Activated CD8-positive, alpha-beta memory T cell treated with anti-CD3 and anti-CD28 coated beads for 36 hours (primary cell): ENCODE data around the gene TIFAB. TPM values are rescaled to one million over a fixed set of nuclear protein-coding genes. Genes with fewer than 3 reads are reported as not detected.
"Not testable (repeated sequence)": the region's sequence is repeated elsewhere in the genome, so short reads cannot be mapped to it uniquely, and the experiment has no call there.

ENCODE experiments used
- CTCF ChIA-PET: fragments of 350-600 bp; sonication (Branson Sonifier 250); formaldehyde crosslinking; loops from one replicate; lab custom pipeline; 2021; ENCODE audit warnings: antibody characterized with exemption; lab: Charles Lee
- POLR2A ChIA-PET: fragments of 350-600 bp; sonication (Branson Sonifier 250); formaldehyde crosslinking; loops from one replicate; lab custom pipeline; 2021; ENCODE audit warnings: antibody characterized with exemption; lab: Charles Lee
- total RNA-seq, 2 experiments: library from RNA; stranded (reverse); gene quantifications; one replicate each; pipeline ENCODE4 v1.2.3, GENCODE V29; 2021

TIFAB gene
- total RNA-seq, result not detected

GRCh38 chr5:135452321-135453030 lies at the start of gene TIFAB:
Gene TIFAB (minus strand): TSS chr5:135452351. CDS start chr5:135449939, 2,412 bp downstream.
- POLR2A ChIA-PET, result no interaction called here
- CTCF ChIA-PET, result no interaction called here

DNA sequence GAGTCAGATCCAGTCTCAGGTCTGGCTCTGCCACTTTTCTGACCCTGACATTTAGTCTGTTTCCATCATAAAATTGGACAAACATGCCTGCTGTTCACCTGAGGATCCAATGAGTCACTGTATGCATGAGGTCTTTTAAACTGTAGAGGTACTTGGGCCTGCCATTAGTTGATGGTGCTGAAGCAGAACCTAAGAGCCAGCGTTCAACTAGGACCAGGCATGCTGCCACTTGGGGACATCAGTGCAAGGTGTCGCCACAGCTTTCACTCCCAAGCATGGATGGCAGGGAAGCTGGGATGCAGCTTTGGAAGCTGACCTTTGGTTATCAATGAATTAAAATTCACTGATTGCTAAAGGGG lies 46.5 kb upstream of the TIFAB start:
- POLR2A ChIA-PET, result no interaction called here
- CTCF ChIA-PET, result no interaction called here

DNA sequence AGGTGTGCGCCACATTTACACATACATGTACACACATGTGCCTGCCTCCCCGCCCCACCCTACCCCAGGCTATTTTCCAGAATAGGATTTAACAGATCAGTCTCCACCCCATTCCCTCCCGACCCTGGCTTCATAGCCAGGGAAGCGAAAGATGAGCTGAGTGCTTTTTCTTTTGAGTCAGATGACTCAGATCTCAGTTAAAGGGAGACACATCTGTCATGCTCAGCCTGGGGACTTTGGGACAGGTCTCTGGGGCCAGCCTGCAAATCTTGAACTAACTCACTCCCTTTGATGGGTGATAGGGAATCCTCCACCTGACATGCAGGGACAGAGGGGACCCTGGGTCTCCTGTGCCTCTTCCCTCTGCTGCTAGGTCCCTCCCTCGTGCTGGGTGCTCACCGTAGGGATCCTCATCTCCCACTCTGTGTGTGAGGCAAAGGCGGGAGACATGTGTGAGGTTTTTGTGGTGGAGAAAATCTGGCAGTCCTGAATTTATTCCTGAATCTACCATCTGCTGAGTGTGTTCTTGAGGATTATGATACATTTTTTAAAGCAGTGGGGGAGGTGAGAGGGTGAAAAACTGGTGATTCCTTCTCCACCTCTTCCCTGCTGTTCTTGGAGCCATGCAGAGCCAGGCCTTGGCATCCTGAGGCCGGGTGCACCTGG lies 46.0 kb upstream of the TIFAB start:
- ChIA-PET CTCF (no interaction called here), POLR2A (no interaction called here)

GRCh38 chr5:135495531-135495930 lies 43.4 kb upstream of the TIFAB start:
- CTCF ChIA-PET, POLR2A ChIA-PET: not testable (repeated sequence)

DNA sequence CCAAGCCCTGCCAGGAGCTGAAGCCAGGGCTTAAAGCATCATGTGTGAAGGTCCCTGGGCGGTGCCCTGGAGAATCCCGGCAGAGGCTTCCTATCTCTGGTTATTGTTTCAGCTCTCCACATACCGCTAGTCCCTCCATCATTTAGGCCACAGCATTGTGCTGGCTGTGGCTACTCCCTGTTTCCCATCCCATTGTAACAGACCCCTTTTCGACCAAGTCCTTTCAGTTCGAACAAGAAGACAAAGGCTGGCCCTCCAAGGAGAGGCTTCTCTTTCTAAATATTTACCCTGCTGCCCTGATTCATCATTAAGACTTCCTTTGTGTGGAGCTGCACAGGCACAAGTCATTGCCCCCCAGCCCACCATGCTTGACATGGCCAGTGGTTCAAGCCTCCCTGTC lies 42.0 kb upstream of the TIFAB start:
- CTCF ChIA-PET, result interaction anchor here (0.5 to 1.6 kb wide), 2 partner anchors 22 to 28 kb away, joined by 3 read pairs; no protein-coding TSS in a partner anchor
- POLR2A ChIA-PET, result no interaction called here

- POLR2A ChIA-PET, result no interaction called here
- CTCF ChIA-PET, result interaction anchor here (0.5 to 1.6 kb wide), 2 partner anchors 23 to 27 kb away, joined by 3 read pairs; no protein-coding TSS in a partner anchor
These were observed 41.4 kb upstream of the TIFAB start for GRCh38 chr5:135493406-135494180.

DNA sequence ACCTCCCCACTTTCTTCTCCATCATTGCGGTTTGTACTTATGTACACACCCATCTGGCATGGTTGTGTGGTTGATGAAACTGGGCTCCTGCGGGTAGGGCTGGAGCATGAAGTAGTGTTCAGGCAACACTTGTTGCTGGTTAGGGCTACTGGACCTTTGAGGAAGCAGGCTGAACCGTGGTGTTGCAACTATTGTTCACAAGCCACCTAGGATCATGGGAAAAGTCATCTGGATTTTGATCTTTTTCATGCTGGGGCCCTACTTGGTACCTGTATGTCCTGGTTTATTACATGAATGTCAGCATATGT lies 40.1 kb upstream of the TIFAB start:
- CTCF ChIA-PET, result no interaction called here
- POLR2A ChIA-PET, result no interaction called here

GRCh38 chr5:135491552-135492318 lies 39.6 kb upstream of the TIFAB start:
- POLR2A ChIA-PET, result no interaction called here
- CTCF ChIA-PET, result no interaction called here

- CTCF ChIA-PET, result no interaction called here
- POLR2A ChIA-PET, result no interaction called here
These were observed 38.9 kb upstream of the TIFAB start for GRCh38 chr5:135491038-135491551.

GRCh38 chr5:135490245-135491037 lies 38.3 kb upstream of the TIFAB start:
- ChIA-PET POLR2A (no interaction called here), CTCF (no interaction called here)

GRCh38 chr5:135489466-135490244 lies 37.5 kb upstream of the TIFAB start:
- POLR2A ChIA-PET, result no interaction called here
- CTCF ChIA-PET, result no interaction called here

GRCh38 chr5:135488727-135489465 lies 36.7 kb upstream of the TIFAB start:
- CTCF ChIA-PET, result interaction anchor here (1.0 kb wide), 1 partner anchor 15 kb away, joined by 3 read pairs; no protein-coding TSS in a partner anchor
- POLR2A ChIA-PET, result no interaction called here

- POLR2A ChIA-PET, result no interaction called here
- CTCF ChIA-PET, result interaction anchor here (1.0 to 1.5 kb wide), 3 partner anchors 16 to 71 kb away, joined by 3 to 4 read pairs (median 3); no protein-coding TSS in a partner anchor
These were observed 35.8 kb upstream of the TIFAB start for GRCh38 chr5:135487839-135488514.

GRCh38 chr5:135487037-135487395 lies 34.9 kb upstream of the TIFAB start:
- POLR2A ChIA-PET, result no interaction called here

DNA sequence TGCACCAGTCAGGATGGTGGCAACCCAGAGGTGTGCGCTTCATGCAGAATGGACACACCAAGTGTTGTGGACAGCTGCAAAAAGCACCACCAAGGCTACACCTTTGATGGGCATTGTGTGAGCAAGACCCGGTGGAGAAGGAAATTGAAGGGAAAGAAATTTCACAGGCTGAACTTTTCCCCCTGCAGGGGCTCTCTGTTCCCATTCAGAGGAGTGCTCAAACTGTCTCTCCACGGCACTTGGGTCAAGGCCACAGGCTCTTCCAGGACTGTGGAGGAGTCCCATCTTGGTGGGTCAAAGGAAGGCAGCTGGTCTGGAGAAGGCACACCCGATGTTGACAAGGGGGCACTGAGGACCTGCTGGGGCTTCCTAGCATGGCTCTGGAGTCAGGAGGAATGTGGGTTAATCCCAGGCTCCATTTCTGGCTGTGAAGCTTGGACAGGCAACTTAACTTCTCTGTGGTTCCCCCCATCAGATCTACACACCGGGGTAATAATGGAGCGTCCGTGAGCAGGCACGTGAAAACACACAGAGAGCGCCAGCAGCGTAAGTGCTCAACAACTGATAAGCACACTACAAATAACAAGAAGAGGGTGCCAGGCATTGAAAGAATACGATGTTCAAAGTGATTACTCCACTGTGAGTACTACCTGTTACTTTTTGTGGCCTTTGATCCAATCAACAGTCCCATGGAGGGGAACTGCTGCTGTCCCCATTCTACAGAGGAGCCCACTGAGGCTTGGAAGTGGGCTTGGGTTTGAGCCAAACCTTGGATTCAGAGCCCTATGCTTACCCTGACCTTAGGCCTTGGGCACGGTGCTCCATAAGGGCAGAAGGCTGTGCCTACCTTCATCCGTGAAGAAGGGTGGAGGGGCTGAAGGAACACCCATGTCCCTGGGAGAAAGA lies 34.2 kb upstream of the TIFAB start:
- POLR2A ChIA-PET, result no interaction called here

More at GRCh38 chr5:135487037-135487395, 34.9 kb upstream of the TIFAB start:
- CTCF ChIA-PET, result interaction anchor here (1.3 to 1.5 kb wide), 2 partner anchors 21 to 72 kb away, joined by 3 to 4 read pairs; no protein-coding TSS in a partner anchor

DNA sequence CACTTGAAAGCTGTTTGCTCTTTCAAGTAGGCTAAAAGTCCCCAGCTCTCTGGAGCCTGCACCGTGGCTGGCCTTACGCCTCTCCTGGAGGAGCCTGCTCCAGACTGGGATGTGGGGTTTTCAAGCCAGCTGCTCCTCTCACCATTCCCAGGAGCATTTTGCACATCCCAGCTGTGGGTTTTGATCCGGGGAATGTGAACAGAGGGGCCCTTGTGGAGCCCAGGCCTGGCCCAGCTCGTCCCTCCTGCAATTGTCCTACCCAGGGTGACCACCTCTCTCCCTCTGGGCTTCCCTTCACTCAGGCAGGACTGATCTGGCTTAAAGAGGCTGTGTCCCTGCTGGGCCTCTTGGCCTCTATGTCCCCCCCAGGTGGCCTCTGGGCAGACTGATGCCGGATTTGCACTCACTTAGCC lies 32.5 kb upstream of the TIFAB start:
- POLR2A ChIA-PET, result no interaction called here
- CTCF ChIA-PET, result no interaction called here

More for the DNA sequence above, 34.2 kb upstream of the TIFAB start:
- CTCF ChIA-PET, result no interaction called here
